GM12878 (cell line): ENCODE measurements around the gene ACOT7. TPM values are rescaled to one million over a fixed set of nuclear protein-coding genes. Genes with fewer than 3 reads are reported as not detected.

Source experiments
- ATAC-seq: fragments of 200-7000 bp; cut with Tn5 transposase; 3 replicates; pipeline ENCODE4 v1.9.1; 2020; ENCODE audit warnings: mild to moderate bottlenecking, moderate library complexity
- BruUV-seq: library from RNA; stranded (reverse); fragments of 400-500 nt; replicated peaks from 2 replicates; lab custom pipeline; 2021; lab: Mats Ljungman, UMichigan
- CTCF ChIA-PET: fragments of 300-600 bp; sonication (Branson Sonifier 250); formaldehyde crosslinking; extraction: SDS; loops from one replicate; lab custom pipeline; 2021; ENCODE audit warnings: inconsistent platforms; lab: Yijun Ruan, JAX
- POLR2A ChIA-PET: fragments of 350-600 bp; formaldehyde crosslinking; extraction: SDS; loops from one replicate; lab custom pipeline; 2021; ENCODE audit warnings: inconsistent platforms; lab: Charles Lee
- RAD21 ChIA-PET: fragments of 300-600 bp; sonication (Branson Sonifier 250); formaldehyde crosslinking; loops from one replicate; lab custom pipeline; 2023; ENCODE audit warnings: antibody characterized with exemption; ENCODE audit not compliant: unreplicated experiment; lab: Charles Lee
- SMC1A ChIA-PET: fragments of 300-600 bp; sonication (Branson Sonifier 250); formaldehyde crosslinking; loops from one replicate; lab custom pipeline; 2023; ENCODE audit not compliant: unreplicated experiment, uncharacterized antibody; lab: Charles Lee
- DNase-seq: peaks from one replicate; pipeline ENCODE4 v3.0.0-alpha.2; 2011; ENCODE audit warnings: low read depth, low spot score
- FAIRE-seq: peaks from 3 replicates; lab custom pipeline; 2011; peaks lifted over from hg19 to GRCh38; lab: Jason Lieb, UNC
- H2AFZ ChIP-seq: 2 replicates; pipeline ENCODE4 v1.6.0; 2011; ENCODE audit warnings: low read depth, low read length, control low read depth; ENCODE audit not compliant: control insufficient read depth
- H3K27ac ChIP-seq: 2 replicates; pipeline ENCODE4 v1.5.1; 2011; ENCODE audit warnings: control low read depth; ENCODE audit not compliant: control insufficient read depth, insufficient read depth
- H3K27me3 ChIP-seq, 2 experiments: replicated peaks in 1 of 2; 2 replicates each; pipeline versions ENCODE4 v1.6.0 to v1.6.1; 2011; ENCODE audit warnings: low read length in 1 of 2; ENCODE audit not compliant: control insufficient read depth in 2 of 2, insufficient read depth in 2 of 2
- H3K36me3 ChIP-seq, 2 experiments: 2 replicates each; pipeline ENCODE4 v1.5.1; 2011; ENCODE audit warnings: low read length in 1 of 2; ENCODE audit not compliant: control insufficient read depth in 2 of 2, insufficient read depth in 2 of 2
- H3K4me1 ChIP-seq: 2 replicates; pipeline ENCODE4 v1.6.1; 2011; ENCODE audit warnings: mild to moderate bottlenecking, low read length, moderate library complexity, mixed read lengths; ENCODE audit not compliant: control insufficient read depth, insufficient read depth
- H3K4me2 ChIP-seq: 2 replicates; pipeline ENCODE4 v1.6.0; 2011; ENCODE audit warnings: control low read depth; ENCODE audit not compliant: control insufficient read depth, insufficient read depth
- H3K4me3 ChIP-seq: fragments of 200-600 bp; sonication (generic); 2 replicates; pipeline ENCODE4 v1.5.1; 2016
- H3K79me2 ChIP-seq: 2 replicates; pipeline ENCODE4 v1.6.0; 2011; ENCODE audit warnings: low read length; ENCODE audit not compliant: control insufficient read depth, insufficient read depth
- H3K9ac ChIP-seq: 2 replicates; pipeline ENCODE4 v1.8.0; 2011; ENCODE audit warnings: low read length, control low read depth, mixed read lengths; ENCODE audit not compliant: control insufficient read depth, insufficient read depth
- H3K9me3 ChIP-seq: replicated peaks from 3 replicates; pipeline ENCODE4 v1.5.1; 2011; ENCODE audit warnings: mild to moderate bottlenecking, low read length; ENCODE audit not compliant: control insufficient read depth, insufficient read depth
- H4K20me1 ChIP-seq: 2 replicates; pipeline ENCODE4 v1.6.0; 2011; ENCODE audit not compliant: control insufficient read depth, insufficient read depth
- EGR1 ChIP-seq, 2 experiments: IDR thresholded peaks; 1 replicate in 1 of 2; 2 replicates in 1 of 2; pipeline ENCODE4 v1.6.1; 2011 to 2012; ENCODE audit warnings: low read depth in 2 of 2, low read length in 2 of 2, borderline replicate concordance in 1 of 2, mild to moderate bottlenecking in 1 of 2, moderate library complexity in 1 of 2
- GABPA ChIP-seq: IDR thresholded peaks from 2 replicates; pipeline ENCODE4 v1.6.1; 2014; ENCODE audit warnings: antibody characterized with exemption, low read depth, mild to moderate bottlenecking, inconsistent platforms
- KAT2A ChIP-seq: conservative IDR thresholded peaks from 2 replicates; pipeline ENCODE4 v1.6.1; 2011; ENCODE audit warnings: low read depth, low read length; ENCODE audit not compliant: control insufficient read depth
- KDM1A ChIP-seq: fragments of 200-600 bp; sonication (generic); IDR thresholded peaks from 2 replicates; pipeline ENCODE4 v1.6.1; 2016; ENCODE audit warnings: borderline replicate concordance
- KLF5 ChIP-seq: fragments of 450-650 bp; IDR thresholded peaks from 2 replicates; pipeline ENCODE4 v1.6.1; 2014; ENCODE audit warnings: mild to moderate bottlenecking; ENCODE audit not compliant: partially characterized antibody
- MEF2B ChIP-seq: fragments of 450-650 bp; IDR thresholded peaks from 2 replicates; pipeline ENCODE4 v1.6.1; 2018; ENCODE audit warnings: mild to moderate bottlenecking, moderate library complexity; ENCODE audit not compliant: partially characterized antibody, poor library complexity, severe bottlenecking
- NR2C1 ChIP-seq: fragments of 450-650 bp; IDR thresholded peaks from 2 replicates; pipeline ENCODE4 v1.6.1; 2017; ENCODE audit warnings: antibody characterized with exemption, mild to moderate bottlenecking, moderate library complexity
- PBX3 ChIP-seq: IDR thresholded peaks from 2 replicates; pipeline ENCODE4 v1.6.1; 2011; ENCODE audit warnings: mild to moderate bottlenecking, low read depth, low read length, moderate library complexity; ENCODE audit not compliant: insufficient replicate concordance
- SIX5 ChIP-seq: IDR thresholded peaks from 2 replicates; pipeline ENCODE4 v1.6.1; 2011; ENCODE audit warnings: mild to moderate bottlenecking, low read depth, low read length, moderate library complexity; ENCODE audit not compliant: severe bottlenecking
- SMAD1 ChIP-seq: fragments of 450-650 bp; IDR thresholded peaks from 2 replicates; pipeline ENCODE4 v1.6.1; 2018; ENCODE audit warnings: mild to moderate bottlenecking, low read depth; ENCODE audit not compliant: partially characterized antibody
- SPI1 ChIP-seq: IDR thresholded peaks from 2 replicates; pipeline ENCODE4 v1.6.1; 2011; ENCODE audit warnings: low read depth, mild to moderate bottlenecking, low read length, moderate library complexity, borderline replicate concordance; ENCODE audit not compliant: insufficient read depth
- TCF12 ChIP-seq: IDR thresholded peaks from 2 replicates; pipeline ENCODE4 v1.6.1; 2011; ENCODE audit warnings: low read depth, mild to moderate bottlenecking, low read length
- USF1 ChIP-seq: IDR thresholded peaks from 2 replicates; pipeline ENCODE4 v1.6.1; 2011; ENCODE audit warnings: borderline replicate concordance, low read depth, mild to moderate bottlenecking, moderate library complexity, mixed read lengths, low read length; ENCODE audit not compliant: insufficient read depth; ENCODE audit errors: extremely low read length
- ZNF207 ChIP-seq: fragments of 450-650 bp; IDR thresholded peaks from 2 replicates; pipeline ENCODE4 v1.6.1; 2014; ENCODE audit warnings: antibody characterized with exemption, mild to moderate bottlenecking, borderline replicate concordance
- WGBS: methylation state at CpG from one replicate; pipeline ENCODE4 v1.1.6; 2016; ENCODE audit warnings: low lambda C conversion rate; ENCODE audit not compliant: insufficient replicate concordance, insufficient coverage; ENCODE audit errors: missing lambda C conversion rate; 5-methylcytosine and 5-hydroxymethylcytosine counted together
- in situ Hi-C: fragments of 300-500 bp; cut with MboI; formaldehyde crosslinking; loops from 9 replicates; pipeline ENCODE4 v1.14.3; 2018; ENCODE audit warnings: mixed read lengths
- intact Hi-C: fragments of 100-400 bp; cut with micrococcal nuclease; formaldehyde crosslinking; loops from one replicate; pipeline ENCODE4 v1.14.2; 2022; ENCODE audit not compliant: unreplicated experiment
- polyA plus RNA-seq, 11 experiments: library from polyadenylated mRNA; depleted of rRNA in 4 of 11; unstranded in 6 of 11; stranded (reverse) in 5 of 11; fragments of >200 nt; fragmentation: Nextera tagmentation in 4 of 11; fragmentation: Illumina TruSeq in 1 of 11; extraction: Ambion mirVana in 4 of 11; extraction: Trizol in 1 of 11; gene quantifications; 1 replicate in 1 of 11; 2 replicates in 10 of 11; pipeline versions ENCODE4 v1.2.1 to v1.2.3, GENCODE V29; 2011 to 2016; ENCODE audit warnings: inconsistent platforms in 2 of 11, missing spikeins in 2 of 11, low read depth in 1 of 11
- total RNA-seq, 4 experiments: library from RNA; depleted of rRNA in 3 of 4; stranded (reverse); fragments of >200 nt in 3 of 4; fragmentation: Illumina TruSeq in 1 of 4; extraction: Trizol in 1 of 4; gene quantifications; 2 replicates each; pipeline versions ENCODE4 v1.2.1 to v1.2.3, GENCODE V29; 2013 to 2021
- TF ChIP-seq, protein P1 (sequence below): fragments of 450-650 bp; IDR thresholded peaks from 2 replicates; pipeline ENCODE4 v1.6.1; 2017; ENCODE audit warnings: mild to moderate bottlenecking, low read depth, inconsistent platforms; ENCODE audit not compliant: poor library complexity, severe bottlenecking
- TF ChIP-seq, protein P2 (sequence below): fragments of 450-650 bp; IDR thresholded peaks from 2 replicates; pipeline ENCODE4 v1.6.1; 2017; ENCODE audit warnings: low read depth, mild to moderate bottlenecking, moderate library complexity

The ACOT7 gene
- total and polyA plus RNA-seq, 10 of the 15 experiments (the other 5 are each of a cell fraction or from before 2014, with no cell fraction given), result 8.9 to 206 (median 61.2) TPM

DNA sequence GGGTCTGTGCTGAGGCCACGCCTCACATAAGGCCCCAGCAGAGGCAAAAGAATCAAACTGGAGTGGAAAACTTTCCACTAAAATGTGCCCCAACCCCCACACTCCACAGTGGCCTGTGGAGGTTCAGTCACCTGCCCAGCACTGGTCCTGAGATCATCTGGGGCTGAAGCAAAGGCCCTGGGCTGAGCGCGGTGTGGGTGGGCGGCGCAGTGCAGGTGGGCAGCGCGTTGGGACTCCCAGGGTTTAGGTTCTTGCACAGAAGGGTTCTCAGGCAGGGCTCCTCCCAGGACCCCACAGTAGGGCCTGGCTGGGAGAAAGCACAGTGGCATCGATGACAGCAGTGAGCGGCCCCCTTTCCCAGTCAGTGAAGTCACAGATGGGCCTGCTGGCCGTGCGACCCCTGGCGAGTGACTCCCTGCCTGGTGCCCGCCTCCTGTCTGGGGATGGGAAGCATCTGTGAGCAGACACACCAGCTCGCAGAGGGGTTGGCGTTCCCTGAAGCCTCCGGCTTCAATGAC lies 118.9 kb downstream of the ACOT7 start (continued):
- no peak for TF ChIP-seq KAT2A
- no peak for TF ChIP-seq EGR1 (IDR thresholded peaks at IDR 0.05; ENCODE audit: borderline replicate concordance in 1 of 2, low read depth in 2 of 2, low read length in 2 of 2)
- no peak for TF ChIP-seq KLF5
- no peak for TF ChIP-seq KDM1A
- TF ChIP-seq, all 136 proteins: peak for 0

DNA sequence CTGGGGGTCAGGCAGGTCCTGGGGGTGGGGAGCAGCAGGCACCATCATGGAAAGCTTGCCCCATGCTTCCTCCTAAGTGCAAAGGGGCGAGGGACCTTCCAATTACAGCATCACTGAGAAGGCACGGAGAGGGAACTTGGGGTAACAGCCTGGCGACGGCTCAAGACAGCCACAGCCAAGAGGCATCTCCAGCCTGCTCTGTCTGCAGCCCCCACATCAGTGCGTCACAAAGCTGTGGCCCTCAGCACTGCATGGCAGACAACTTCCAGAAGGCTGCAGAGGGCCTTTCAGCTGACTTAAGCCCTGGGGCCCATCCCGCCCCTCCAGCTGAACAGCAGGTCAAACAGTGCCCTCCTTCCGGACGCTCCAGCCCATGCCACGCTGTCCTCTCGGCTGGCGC lies 119.5 kb downstream of the ACOT7 start:
- ChIA-PET CTCF (no interaction called here), POLR2A (no interaction called here), RAD21 (interaction anchor here (0.6 kb wide), 1 partner anchor 22 kb away, joined by 4 read pairs; no protein-coding TSS in a partner anchor), SMC1A (no interaction called here)
- DNase-seq (no peak), FAIRE-seq (no peak), ATAC-seq (no peak)
- Histone ChIP-seq H3K9me3 (no peaks in the 10 kb centered on the region), H4K20me1 (no peaks in the 10 kb centered on the region; the same call in 1 of the 2 replicates), H3K27me3 (no peaks in the 10 kb centered on the region), H3K4me1 (no peaks in the 10 kb centered on the region), H3K4me3 (no peak overlapping the region), H3K36me3 (peaks cover 0 to 6% of the 10 kb centered on the region in 2 experiments; a peak in 2 of 4 replicates), H3K27ac (no peak overlapping the region), H3K4me2 (no peak overlapping the region), H3K79me2 (no peaks in the 10 kb centered on the region), H3K9ac (no peak overlapping the region), H2AFZ (no peak overlapping the region)
- intact Hi-C loops (no loop called here), in situ Hi-C loops (no loop called here)
- no TSS peak for BruUV-seq
- TF ChIP-seq USF1, result no peak
- TF ChIP-seq ZNF207, result no peak
- TF ChIP-seq, protein P1, sequence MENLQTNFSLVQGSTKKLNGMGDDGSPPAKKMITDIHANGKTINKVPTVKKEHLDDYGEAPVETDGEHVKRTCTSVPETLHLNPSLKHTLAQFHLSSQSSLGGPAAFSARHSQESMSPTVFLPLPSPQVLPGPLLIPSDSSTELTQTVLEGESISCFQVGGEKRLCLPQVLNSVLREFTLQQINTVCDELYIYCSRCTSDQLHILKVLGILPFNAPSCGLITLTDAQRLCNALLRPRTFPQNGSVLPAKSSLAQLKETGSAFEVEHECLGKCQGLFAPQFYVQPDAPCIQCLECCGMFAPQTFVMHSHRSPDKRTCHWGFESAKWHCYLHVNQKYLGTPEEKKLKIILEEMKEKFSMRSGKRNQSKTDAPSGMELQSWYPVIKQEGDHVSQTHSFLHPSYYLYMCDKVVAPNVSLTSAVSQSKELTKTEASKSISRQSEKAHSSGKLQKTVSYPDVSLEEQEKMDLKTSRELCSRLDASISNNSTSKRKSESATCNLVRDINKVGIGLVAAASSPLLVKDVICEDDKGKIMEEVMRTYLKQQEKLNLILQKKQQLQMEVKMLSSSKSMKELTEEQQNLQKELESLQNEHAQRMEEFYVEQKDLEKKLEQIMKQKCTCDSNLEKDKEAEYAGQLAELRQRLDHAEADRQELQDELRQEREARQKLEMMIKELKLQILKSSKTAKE, result no peak
- TF ChIP-seq SMAD1, result no peak
- TF ChIP-seq, protein P2, sequence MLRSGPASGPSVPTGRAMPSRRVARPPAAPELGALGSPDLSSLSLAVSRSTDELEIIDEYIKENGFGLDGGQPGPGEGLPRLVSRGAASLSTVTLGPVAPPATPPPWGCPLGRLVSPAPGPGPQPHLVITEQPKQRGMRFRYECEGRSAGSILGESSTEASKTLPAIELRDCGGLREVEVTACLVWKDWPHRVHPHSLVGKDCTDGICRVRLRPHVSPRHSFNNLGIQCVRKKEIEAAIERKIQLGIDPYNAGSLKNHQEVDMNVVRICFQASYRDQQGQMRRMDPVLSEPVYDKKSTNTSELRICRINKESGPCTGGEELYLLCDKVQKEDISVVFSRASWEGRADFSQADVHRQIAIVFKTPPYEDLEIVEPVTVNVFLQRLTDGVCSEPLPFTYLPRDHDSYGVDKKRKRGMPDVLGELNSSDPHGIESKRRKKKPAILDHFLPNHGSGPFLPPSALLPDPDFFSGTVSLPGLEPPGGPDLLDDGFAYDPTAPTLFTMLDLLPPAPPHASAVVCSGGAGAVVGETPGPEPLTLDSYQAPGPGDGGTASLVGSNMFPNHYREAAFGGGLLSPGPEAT, result no peak
- TF ChIP-seq NR2C1, result no peak
- no peak for TF ChIP-seq GABPA
- no peak for TF ChIP-seq SIX5
- no peak for TF ChIP-seq TCF12
- no peak for TF ChIP-seq KLF5
- TF ChIP-seq SPI1, result no peak
- TF ChIP-seq MEF2B, result no peak
- no peak for TF ChIP-seq PBX3
- 92% methylated on average over 11 of the region's 11 CpGs for WGBS
